Hair follicle dermal papilla cell (primary cell): Measurements from ENCODE around the gene SNX1. TPM values are rescaled to one million over a fixed set of nuclear protein-coding genes. Genes with fewer than 3 reads are reported as not detected.

Source experiments
- small RNA-seq: library from RNA; depleted of rRNA; stranded (forward); fragments of <200 nt; gene quantifications from one replicate; pipeline ENCODE3, GENCODE V24; 2012
- total RNA-seq: library from RNA; depleted of rRNA; stranded (reverse); fragments of >200 nt; gene quantifications from 2 replicates; pipeline ENCODE4 v1.2.3, GENCODE V29; 2012

SNX1 gene, protein sequence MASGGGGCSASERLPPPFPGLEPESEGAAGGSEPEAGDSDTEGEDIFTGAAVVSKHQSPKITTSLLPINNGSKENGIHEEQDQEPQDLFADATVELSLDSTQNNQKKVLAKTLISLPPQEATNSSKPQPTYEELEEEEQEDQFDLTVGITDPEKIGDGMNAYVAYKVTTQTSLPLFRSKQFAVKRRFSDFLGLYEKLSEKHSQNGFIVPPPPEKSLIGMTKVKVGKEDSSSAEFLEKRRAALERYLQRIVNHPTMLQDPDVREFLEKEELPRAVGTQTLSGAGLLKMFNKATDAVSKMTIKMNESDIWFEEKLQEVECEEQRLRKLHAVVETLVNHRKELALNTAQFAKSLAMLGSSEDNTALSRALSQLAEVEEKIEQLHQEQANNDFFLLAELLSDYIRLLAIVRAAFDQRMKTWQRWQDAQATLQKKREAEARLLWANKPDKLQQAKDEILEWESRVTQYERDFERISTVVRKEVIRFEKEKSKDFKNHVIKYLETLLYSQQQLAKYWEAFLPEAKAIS
- total RNA-seq, result 49.5 and 52.6 TPM in 2 replicates

DNA sequence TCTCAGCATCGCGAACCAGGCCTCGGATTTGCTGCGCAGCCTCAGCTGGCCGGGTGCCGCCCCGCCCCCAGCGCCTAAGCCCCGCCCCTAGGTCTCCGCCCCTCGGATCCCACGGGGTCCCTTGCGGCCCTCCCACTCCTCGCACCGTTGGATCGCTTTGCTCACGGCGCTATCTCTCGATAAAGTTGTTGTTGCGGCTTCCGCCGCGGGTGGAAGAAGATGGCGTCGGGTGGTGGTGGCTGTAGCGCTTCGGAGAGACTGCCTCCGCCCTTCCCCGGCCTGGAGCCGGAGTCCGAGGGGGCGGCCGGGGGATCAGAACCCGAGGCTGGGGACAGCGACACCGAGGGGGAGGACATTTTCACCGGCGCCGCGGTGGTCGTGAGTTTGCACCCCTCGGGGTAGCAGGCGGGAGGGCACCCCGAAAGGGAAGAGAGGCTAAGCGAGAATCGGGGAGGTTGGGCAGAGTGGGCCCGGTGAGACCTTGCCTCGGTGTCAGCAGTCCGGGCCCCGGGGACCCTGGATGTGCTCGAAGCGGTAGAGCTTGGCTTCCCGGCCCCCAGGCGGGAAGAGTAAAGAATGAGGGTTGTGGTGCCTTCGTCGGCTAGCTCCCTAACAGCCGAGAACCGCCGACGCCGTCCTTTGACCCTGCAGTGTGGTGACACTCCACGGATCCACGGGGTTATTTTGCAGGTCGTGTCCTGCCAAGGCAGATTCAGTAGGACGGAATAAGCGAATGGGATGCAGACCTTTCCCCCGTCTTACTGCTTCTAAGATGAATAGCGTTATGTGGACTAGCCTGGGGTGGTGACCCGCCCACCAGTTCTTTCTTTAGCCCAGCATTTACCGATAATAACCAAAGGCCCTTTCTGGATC lies at the start of gene SNX1:
SNX1 (plus strand) TSS at position 188 of the 873 bp plus-strand sequence; CDS start at position 220, 32 bp downstream.

DNA sequence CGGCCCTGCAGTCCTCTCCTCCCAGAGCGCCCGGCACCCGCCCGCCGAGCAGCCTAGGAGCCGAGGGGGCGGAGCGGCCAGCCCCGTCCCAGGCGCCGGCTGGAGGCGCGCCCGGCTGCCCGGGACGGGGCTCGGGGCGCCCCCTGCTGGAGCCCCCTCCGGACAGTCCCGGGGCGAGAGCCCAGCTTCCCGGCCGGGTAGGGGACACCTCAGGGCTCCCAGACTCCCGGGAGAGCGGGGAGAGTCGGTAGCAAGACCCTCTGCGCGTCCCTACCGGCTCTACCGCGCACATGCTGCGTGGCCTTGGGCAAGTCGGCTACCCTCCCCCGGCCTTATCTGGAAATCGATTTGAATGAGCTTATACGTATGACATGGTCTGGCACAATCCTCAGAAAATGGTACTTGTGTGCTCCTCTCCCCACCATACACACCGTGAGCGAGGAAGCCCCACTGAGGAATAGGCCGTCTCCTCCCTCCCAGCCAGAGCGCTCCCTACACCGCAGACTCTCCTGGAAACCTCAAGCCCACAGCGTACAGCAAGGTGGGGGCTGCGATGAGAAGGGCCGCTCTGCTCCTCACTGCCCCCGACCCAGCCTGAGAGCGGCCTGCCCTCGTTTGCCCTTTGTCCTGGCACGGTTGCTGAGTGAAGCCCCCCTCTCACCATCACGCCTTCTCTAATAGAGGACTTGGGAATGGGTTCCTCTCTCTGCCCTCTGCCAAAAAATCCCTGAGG lies 49.2 kb upstream of the SNX1 start, which contains the start of gene DAPK2:
DAPK2 (minus strand) TSS at position 65 of the 733 bp plus-strand sequence. CDS start 6,224 bp downstream, outside the sequence.

DNA sequence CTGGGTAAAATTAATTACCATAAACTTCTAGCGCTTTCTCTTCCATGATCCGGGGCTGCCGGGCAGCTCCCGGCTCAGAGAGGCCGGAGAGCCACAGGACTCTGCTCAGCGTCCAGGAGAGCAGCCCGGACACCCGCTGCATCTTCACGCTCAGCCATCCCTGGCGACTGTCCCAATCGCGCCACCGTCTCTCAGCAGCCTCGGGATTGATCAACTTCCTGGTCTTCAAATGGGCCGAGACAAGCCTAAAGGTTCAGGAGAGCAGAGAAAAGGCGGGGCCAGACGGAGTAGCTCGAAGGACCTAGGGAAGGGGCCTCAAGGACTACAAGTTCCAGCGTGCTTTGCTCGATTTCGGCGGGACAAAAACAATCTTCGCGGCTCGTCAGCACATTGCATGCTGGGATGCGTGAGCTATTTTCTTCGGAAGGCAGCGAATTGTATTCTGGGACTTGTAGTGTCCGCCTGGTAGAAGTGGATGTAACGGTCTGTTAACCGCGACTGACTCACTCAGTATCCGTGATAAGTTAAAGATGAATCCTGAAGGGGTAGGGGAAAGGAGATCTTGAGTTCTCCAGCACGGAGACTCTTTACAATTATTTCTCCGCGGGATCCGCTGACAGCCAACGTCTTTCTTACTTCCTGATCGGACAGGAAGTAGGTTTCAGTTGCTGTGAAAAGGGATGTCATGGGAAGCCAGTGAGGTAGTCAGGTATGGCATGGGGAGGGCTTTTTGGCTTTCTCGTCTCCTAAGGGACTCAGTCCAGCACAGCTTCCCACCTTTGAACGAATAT lies 2.0 kb upstream of the SNX1 start, which contains the start of gene CIAO2A:
CIAO2A (minus strand) TSS at position 212 of the 791 bp plus-strand sequence; CDS start at position 142, 70 bp downstream.

DNA sequence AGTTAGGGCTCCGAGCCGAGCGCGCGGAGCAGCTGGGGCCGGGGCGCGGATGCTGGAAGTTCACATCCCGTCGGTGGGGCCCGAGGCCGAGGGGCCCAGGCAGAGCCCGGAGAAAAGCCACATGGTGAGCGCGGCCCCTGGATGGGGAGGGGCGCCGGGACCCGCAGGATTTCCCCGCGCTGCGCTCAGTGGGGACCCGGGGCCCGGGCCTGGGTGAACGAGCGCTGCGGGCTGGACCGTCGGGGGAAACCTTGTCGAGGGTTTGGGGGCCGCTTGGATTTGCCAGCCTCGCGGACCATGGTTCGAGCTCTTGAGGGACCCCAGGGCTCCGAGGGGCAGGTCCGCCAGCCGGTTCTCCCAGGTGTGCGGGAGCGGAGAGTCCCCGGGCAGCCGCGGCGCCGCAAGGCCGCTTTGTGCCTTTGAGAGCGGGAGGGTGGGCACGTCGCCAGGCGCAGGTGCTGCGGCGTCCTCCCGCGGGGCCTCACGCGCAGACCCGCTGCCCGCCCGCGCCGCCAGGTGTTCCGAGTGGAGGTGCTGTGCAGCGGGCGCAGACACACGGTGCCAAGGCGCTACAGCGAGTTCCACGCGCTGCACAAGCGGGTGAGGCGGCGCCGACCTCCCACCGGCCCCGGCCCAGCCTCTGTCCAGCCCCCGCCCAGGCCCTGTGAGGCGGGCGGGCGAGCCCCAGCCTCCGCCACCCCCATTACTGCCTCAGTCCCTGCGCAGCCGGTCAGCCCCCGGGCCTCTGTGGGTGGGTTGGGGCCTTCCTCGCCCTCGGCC lies 56.1 kb downstream of the SNX1 start, which contains the start of gene SNX22:
SNX22 (plus strand) TSS at position 5 of the 780 bp plus-strand sequence; CDS start at position 50, 45 bp downstream.

DNA sequence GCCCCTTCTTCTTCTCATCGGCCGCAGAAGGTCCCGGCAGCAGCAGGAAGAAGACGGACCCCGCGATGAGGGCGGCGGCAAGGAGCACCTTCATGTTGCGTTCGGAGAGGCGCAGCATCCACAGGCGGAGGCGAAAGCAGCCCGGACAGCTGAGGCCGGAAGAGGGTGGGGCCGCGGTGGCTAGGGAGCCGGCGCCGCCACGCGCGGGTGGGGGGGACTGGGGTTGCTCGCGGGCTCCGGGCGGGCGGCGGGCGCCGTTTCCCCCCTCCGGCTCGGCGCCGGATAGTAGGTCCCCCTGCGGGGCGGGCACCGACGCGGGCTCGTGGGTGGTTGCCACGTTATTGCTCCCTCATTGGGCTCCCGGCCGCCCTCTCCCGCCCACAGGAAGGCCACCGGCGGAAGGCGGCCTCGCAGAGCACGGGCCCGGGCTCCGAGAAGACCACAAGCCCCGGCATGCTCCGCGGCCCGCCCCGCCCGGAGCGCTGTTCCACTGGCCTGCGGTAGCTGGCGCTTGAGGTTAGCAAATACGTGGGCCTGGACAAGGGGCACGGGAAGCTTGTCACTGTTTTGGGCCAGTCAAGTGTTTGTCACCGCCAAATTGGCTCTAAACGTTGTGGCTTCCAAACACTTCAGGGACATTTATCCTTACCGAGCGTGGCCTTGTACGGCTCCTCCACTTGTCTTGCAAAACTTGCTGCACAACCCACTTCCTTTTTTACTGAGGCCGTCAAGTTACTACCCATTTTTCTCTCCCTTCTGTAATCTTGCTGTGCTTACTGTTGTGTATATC lies 67.3 kb downstream of the SNX1 start, which contains the start of gene PPIB:
PPIB (minus strand) TSS at position 154 of the 790 bp plus-strand sequence; CDS start at position 118, 36 bp downstream.

Small RNA genes lying within 50 kb of the gene (small RNA-seq; reads per million reads assigned to genes)
- gene RF00019, result not detected

Other genes starting within 250 kb of the SNX1 start
- gene DAPK2, start 49.5 kb upstream of the SNX1 start, total RNA-seq, result 17.6 and 19.8 TPM in 2 replicates
- gene CIAO2A, start 2.1 kb upstream of the SNX1 start, total RNA-seq, result 33.1 and 40.1 TPM in 2 replicates
- 0.16 and 0.24 TPM in 2 replicates for gene SNX22, start 55.7 kb downstream of the SNX1 start, total RNA-seq
- 651 and 789 TPM in 2 replicates for gene PPIB, start 67.0 kb downstream of the SNX1 start, total RNA-seq